Loucy (cell line): ENCODE data around the gene KRT77.

ENCODE experiments used
- H2AFZ ChIP-seq: fragments of 200-600 bp; sonication (generic); 2 replicates; pipeline ENCODE4 v1.6.0; 2016; ENCODE audit warnings: antibody characterized with exemption, mild to moderate bottlenecking, low read length, moderate library complexity
- H3F3A ChIP-seq: fragments of 200-600 bp; 2 replicates; pipeline ENCODE4 v1.6.0; 2016; ENCODE audit warnings: antibody characterized with exemption, low read depth, mild to moderate bottlenecking
- H3K27me3 ChIP-seq: fragments of 200-600 bp; sonication (generic); 2 replicates; pipeline ENCODE4 v1.6.1; 2014; ENCODE audit warnings: low read length, mild to moderate bottlenecking; ENCODE audit not compliant: insufficient read depth, poor library complexity, severe bottlenecking
- H3K36me3 ChIP-seq: fragments of 200-600 bp; sonication (generic); 2 replicates; pipeline ENCODE4 v1.6.1; 2016; ENCODE audit warnings: low read length; ENCODE audit not compliant: insufficient read depth
- H3K4me1 ChIP-seq: fragments of 200-600 bp; sonication (generic); 2 replicates; pipeline ENCODE4 v1.5.1; 2014; ENCODE audit warnings: low read length, mild to moderate bottlenecking; ENCODE audit not compliant: insufficient read depth, poor library complexity, severe bottlenecking
- H3K4me2 ChIP-seq: fragments of 200-600 bp; sonication (generic); 2 replicates; pipeline ENCODE4 v1.6.0; 2014; ENCODE audit warnings: antibody characterized with exemption, low read length, low read depth, mild to moderate bottlenecking; ENCODE audit not compliant: poor library complexity, severe bottlenecking
- H3K4me3 ChIP-seq: fragments of 200-600 bp; sonication (generic); 2 replicates; pipeline ENCODE4 v1.5.1; 2014; ENCODE audit warnings: low read length, mild to moderate bottlenecking, mixed read lengths; ENCODE audit not compliant: poor library complexity, severe bottlenecking
- H3K79me2 ChIP-seq: fragments of 200-600 bp; sonication (generic); 2 replicates; pipeline ENCODE4 v1.6.1; 2014; ENCODE audit warnings: low read length; ENCODE audit not compliant: insufficient read depth
- H3K9ac ChIP-seq: fragments of 200-600 bp; sonication (generic); 2 replicates; pipeline ENCODE4 v1.6.0; 2014; ENCODE audit warnings: mild to moderate bottlenecking, low read depth, low read length, moderate library complexity; ENCODE audit not compliant: poor library complexity, severe bottlenecking
- H3K9me2 ChIP-seq: fragments of 200-600 bp; sonication (generic); replicated peaks from 2 replicates; pipeline ENCODE4 v1.6.1; 2016; ENCODE audit warnings: low read depth, low read length, mixed read lengths
- H3K9me3 ChIP-seq: fragments of 200-600 bp; sonication (generic); 2 replicates; pipeline ENCODE4 v1.6.1; 2014; ENCODE audit warnings: mild to moderate bottlenecking, antibody characterized with exemption, low read length, low read depth; ENCODE audit not compliant: insufficient read depth
- H4K20me1 ChIP-seq: fragments of 200-600 bp; sonication (generic); 2 replicates; pipeline ENCODE4 v1.6.0; 2014; ENCODE audit warnings: antibody characterized with exemption, low read length, mild to moderate bottlenecking; ENCODE audit not compliant: insufficient read depth, poor library complexity, severe bottlenecking
- EZH2phosphoT487 ChIP-seq: fragments of 200-600 bp; IDR thresholded peaks from 2 replicates; pipeline ENCODE4 v1.6.1; 2018; ENCODE audit warnings: antibody characterized with exemption, mild to moderate bottlenecking, moderate library complexity, borderline replicate concordance
- TF ChIP-seq, protein P1 (sequence below): fragments of 200-600 bp; sonication (generic); conservative IDR thresholded peaks from 2 replicates; pipeline ENCODE4 v1.5.1; 2014; ENCODE audit warnings: mild to moderate bottlenecking, antibody characterized with exemption, low read length

KRT77 gene

DNA sequence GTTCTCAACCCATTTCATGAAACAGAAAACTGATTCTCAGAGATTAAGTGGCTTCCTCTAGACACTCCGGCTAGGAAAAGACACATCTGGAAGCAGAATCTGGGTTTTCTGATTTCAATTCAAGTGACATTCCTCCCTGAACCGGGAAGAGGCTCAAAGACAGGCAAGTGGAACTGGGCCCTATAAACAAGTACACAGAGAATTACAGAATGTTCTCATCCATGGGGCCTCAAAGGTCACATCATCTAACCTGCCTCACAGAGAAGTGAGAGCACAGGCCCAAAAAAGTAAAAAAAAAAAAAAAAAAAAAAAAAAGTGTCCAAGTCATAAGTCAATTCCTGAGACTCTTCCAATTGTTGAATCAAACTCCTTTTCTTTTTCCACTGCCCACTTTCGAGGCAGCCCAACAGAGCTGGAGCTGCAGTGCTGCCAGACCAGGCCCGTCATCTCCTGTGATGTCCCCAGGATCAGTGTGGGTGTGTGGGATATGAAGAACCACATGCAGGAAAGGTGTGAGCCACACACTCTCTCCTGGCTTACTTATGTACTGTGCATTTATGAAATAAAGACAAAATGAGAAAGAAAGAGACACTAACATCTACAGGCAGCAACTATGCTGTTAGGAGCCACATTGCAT lies 20.3 kb downstream of the KRT77 start:
- no peaks in the 10 kb centered on the region for H4K20me1 ChIP-seq
- H3K36me3 ChIP-seq = no peaks in the 10 kb centered on the region
- no peaks in the 10 kb centered on the region for H3K9me3 ChIP-seq
- no peaks in the 10 kb centered on the region for H3F3A ChIP-seq
- no peaks in the 10 kb centered on the region for H3K79me2 ChIP-seq
- H3K9ac ChIP-seq = no peak overlapping the region
- no peak overlapping the region for H3K4me2 ChIP-seq
- peaks cover 39% of the 10 kb centered on the region for H3K4me1 ChIP-seq
- H3K9me2 ChIP-seq = no peaks in the 10 kb centered on the region
- H2AFZ ChIP-seq = no peak overlapping the region
- no peak for TF ChIP-seq EZH2phosphoT487
- TF ChIP-seq, protein P1, sequence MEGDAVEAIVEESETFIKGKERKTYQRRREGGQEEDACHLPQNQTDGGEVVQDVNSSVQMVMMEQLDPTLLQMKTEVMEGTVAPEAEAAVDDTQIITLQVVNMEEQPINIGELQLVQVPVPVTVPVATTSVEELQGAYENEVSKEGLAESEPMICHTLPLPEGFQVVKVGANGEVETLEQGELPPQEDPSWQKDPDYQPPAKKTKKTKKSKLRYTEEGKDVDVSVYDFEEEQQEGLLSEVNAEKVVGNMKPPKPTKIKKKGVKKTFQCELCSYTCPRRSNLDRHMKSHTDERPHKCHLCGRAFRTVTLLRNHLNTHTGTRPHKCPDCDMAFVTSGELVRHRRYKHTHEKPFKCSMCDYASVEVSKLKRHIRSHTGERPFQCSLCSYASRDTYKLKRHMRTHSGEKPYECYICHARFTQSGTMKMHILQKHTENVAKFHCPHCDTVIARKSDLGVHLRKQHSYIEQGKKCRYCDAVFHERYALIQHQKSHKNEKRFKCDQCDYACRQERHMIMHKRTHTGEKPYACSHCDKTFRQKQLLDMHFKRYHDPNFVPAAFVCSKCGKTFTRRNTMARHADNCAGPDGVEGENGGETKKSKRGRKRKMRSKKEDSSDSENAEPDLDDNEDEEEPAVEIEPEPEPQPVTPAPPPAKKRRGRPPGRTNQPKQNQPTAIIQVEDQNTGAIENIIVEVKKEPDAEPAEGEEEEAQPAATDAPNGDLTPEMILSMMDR = no peak
- H3K27me3 ChIP-seq = no peaks in the 10 kb centered on the region
- no peak overlapping the region for H3K4me3 ChIP-seq

DNA sequence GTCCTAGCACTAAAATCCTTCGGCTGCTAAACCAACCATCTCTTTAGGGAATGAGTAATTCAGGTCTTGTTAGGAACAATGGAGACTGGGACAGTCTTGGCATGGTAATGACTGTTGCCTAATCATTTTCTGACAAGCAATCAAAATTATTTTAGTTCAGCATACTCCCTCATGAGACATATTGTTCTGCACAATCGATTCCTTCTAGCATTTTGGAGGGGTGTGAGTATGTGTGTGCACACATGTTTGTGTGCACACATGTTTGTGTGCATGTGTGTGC lies 21.0 kb downstream of the KRT77 start:
- TF ChIP-seq, protein P1 = no peak
- no peak for TF ChIP-seq EZH2phosphoT487
- Histone ChIP-seq H3K9ac (peak overlapping the region; percentile 23), H3K27me3 (no peaks in the 10 kb centered on the region), H3K9me2 (no peaks in the 10 kb centered on the region), H3K36me3 (no peaks in the 10 kb centered on the region), H4K20me1 (no peaks in the 10 kb centered on the region), H3K4me3 (no peak overlapping the region), H3K79me2 (no peaks in the 10 kb centered on the region), H3K4me1 (peaks cover 39% of the 10 kb centered on the region), H3K4me2 (no peak overlapping the region), H3K9me3 (no peaks in the 10 kb centered on the region), H2AFZ (no peak overlapping the region), H3F3A (no peaks in the 10 kb centered on the region)

DNA sequence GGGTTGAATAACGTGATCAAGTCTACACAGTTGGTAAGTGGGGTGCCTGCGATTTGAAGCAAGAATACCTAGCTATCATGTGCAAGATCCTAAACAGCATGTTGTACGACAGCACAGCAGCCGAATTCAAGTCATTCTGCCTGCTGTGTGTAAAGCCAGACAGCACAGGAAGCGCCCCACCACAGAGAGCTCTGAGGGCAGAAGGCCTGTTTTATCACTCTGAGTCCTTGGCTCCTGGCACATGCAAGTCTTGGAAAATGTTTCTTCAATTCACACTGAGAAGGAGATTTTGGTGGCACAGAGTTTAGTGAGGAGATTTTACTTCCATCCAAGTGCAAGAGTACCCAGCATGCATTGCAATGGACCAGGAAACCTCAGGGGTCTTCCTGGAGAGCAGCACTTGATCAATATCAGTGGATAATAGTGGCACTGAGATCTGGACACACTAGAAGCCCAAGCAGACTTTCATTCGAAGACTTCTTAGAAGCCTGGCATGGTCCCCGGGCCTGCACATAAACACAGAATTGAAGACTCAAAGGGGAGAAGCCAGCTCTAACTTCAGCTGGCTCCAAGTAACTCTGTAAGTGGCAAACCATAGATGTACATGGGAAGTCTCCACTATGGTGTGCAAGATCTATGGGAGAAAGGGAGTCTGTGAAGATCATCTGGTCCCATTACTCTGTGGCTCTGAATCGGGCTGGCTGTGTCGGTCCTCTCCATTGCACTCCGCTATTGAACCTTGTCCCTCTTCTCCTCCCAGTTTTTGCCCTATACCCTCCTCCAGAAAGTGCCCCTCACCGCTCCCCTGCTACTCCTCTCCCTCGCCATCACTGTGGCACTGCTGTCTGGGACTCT lies 21.6 kb downstream of the KRT77 start:
- Histone ChIP-seq H4K20me1 (no peaks in the 10 kb centered on the region), H3K27me3 (no peaks in the 10 kb centered on the region), H3K36me3 (no peaks in the 10 kb centered on the region), H3K79me2 (no peaks in the 10 kb centered on the region), H3K9me2 (no peaks in the 10 kb centered on the region), H3K9ac (peak overlapping the region; percentile 23), H3K4me1 (peaks cover 39% of the 10 kb centered on the region), H3K4me3 (no peak overlapping the region), H3K9me3 (no peaks in the 10 kb centered on the region), H3K4me2 (peak overlapping the region; percentile 44), H3F3A (no peaks in the 10 kb centered on the region), H2AFZ (0 out of 2 replicates have a peak overlapping the region, but pooled peaks have one; percentile 16)
- no peak for TF ChIP-seq EZH2phosphoT487
- TF ChIP-seq, protein P1 = no peak
